B cell (primary cell): ENCODE results near the gene TSEN2. TPM values are rescaled to one million over a fixed set of nuclear protein-coding genes. Genes with fewer than 3 reads are reported as not detected.

ENCODE experiments used
- ATAC-seq: fragments of 200-7000 bp; cut with Tn5 transposase; one replicate; pipeline ENCODE4 v1.10.0; 2021; ENCODE audit warnings: low read depth, mild to moderate bottlenecking, moderate number of reproducible peaks, moderate library complexity
- CTCF ChIA-PET: fragments of 350-600 bp; sonication (Branson Sonifier 250); formaldehyde crosslinking; loops from one replicate; lab custom pipeline; 2021; ENCODE audit warnings: antibody characterized with exemption, inconsistent platforms; lab: Charles Lee
- POLR2A ChIA-PET: fragments of 350-600 bp; sonication (Branson Sonifier 250); formaldehyde crosslinking; loops from one replicate; lab custom pipeline; 2021; ENCODE audit warnings: antibody characterized with exemption; lab: Charles Lee
- DNase-seq: peaks from one replicate; pipeline ENCODE4 v3.0.0; 2013
- H2AFZ ChIP-seq: 2 replicates; pipeline ENCODE4 v1.6.1; 2012; ENCODE audit warnings: mild to moderate bottlenecking, low read depth, low read length; ENCODE audit not compliant: insufficient read depth, poor library complexity, severe bottlenecking
- H3K27ac ChIP-seq, 2 donors: 1 replicate in 1 of 2; 2 replicates in 1 of 2; pipeline ENCODE4 v1.5.1; 2012 to 2013; ENCODE audit warnings: low read length in 2 of 2, mild to moderate bottlenecking in 2 of 2, moderate library complexity in 1 of 2
- H3K27me3 ChIP-seq, 4 experiments: fragments of 200-600 bp in 1 of 4; sonication (generic) in 1 of 4; replicated peaks in 1 of 4; 1 replicate in 2 of 4; 2 replicates in 2 of 4; pipeline versions ENCODE4 v1.6.1 to v1.7.0; 2013 to 2016; ENCODE audit warnings: low read length in 3 of 4, mild to moderate bottlenecking in 2 of 4, mixed read lengths in 1 of 4, moderate library complexity in 1 of 4; ENCODE audit not compliant: insufficient read depth in 4 of 4, control insufficient read depth in 3 of 4; ENCODE audit errors: control extremely low read depth in 1 of 4
- H3K36me3 ChIP-seq, 2 experiments: replicated peaks in 1 of 2; 1 replicate in 1 of 2; 2 replicates in 1 of 2; pipeline versions ENCODE4 v1.6.1 to v1.7.1; 2013; ENCODE audit warnings: low read length in 1 of 2; ENCODE audit not compliant: insufficient read depth in 2 of 2, control insufficient read depth in 1 of 2; ENCODE audit errors: control extremely low read depth in 1 of 2, extremely low read depth in 1 of 2
- H3K4me1 ChIP-seq, 2 donors: fragments of 200-600 bp in 1 of 2; sonication (generic) in 1 of 2; 1 replicate in 1 of 2; 2 replicates in 1 of 2; pipeline versions ENCODE4 v1.5.1 to v1.6.1; 2013 to 2017; ENCODE audit warnings: low read length in 2 of 2; ENCODE audit not compliant: control insufficient read depth in 2 of 2, insufficient read depth in 2 of 2
- H3K4me2 ChIP-seq: replicated peaks from 2 replicates; pipeline ENCODE3; 2012; ENCODE audit warnings: mild to moderate bottlenecking, low read depth, low read length; ENCODE audit not compliant: poor library complexity, severe bottlenecking
- H3K4me3 ChIP-seq, 5 experiments: fragments of 200-600 bp in 1 of 5; sonication (generic) in 1 of 5; 1 replicate in 3 of 5; 2 replicates in 2 of 5; pipeline versions ENCODE4 v1.5.1 to v1.7.0; 2011 to 2016; ENCODE audit warnings: low read length in 4 of 5, mild to moderate bottlenecking in 4 of 5, low read depth in 2 of 5, control low read depth in 1 of 5, moderate library complexity in 1 of 5; ENCODE audit not compliant: insufficient read depth in 1 of 5; ENCODE audit errors: control extremely low read depth in 1 of 5, extremely low read depth in 1 of 5
- H3K79me2 ChIP-seq: fragments of 200-600 bp; sonication (generic); one replicate; pipeline ENCODE4 v1.6.0; 2016; ENCODE audit warnings: low read length; ENCODE audit not compliant: control insufficient read depth, insufficient read depth
- H3K9ac ChIP-seq: fragments of 200-600 bp; sonication (generic); 2 replicates; pipeline ENCODE4 v1.6.1; 2017; ENCODE audit warnings: mild to moderate bottlenecking, low read length, moderate library complexity
- H3K9me3 ChIP-seq, 3 donors: one replicate each; pipeline versions ENCODE4 v1.6.1 to v1.7.1; 2013; ENCODE audit warnings: low read length in 2 of 3; ENCODE audit not compliant: control insufficient read depth in 2 of 3, insufficient read depth in 1 of 3; ENCODE audit errors: control extremely low read depth in 1 of 3
- H4K20me1 ChIP-seq: 2 replicates; pipeline ENCODE4 v1.6.0; 2012; ENCODE audit warnings: mild to moderate bottlenecking, low read length; ENCODE audit not compliant: insufficient read depth, control insufficient read depth, poor library complexity, severe bottlenecking
- H3K27ac Mint-ChIP-seq: one replicate; pipeline ENCODE4 v1.8.0; 2021; ENCODE audit warnings: mixed read lengths
- H3K27me3 Mint-ChIP-seq: one replicate; pipeline ENCODE4 v1.8.0; 2021; ENCODE audit warnings: mixed read lengths
- H3K4me1 Mint-ChIP-seq: one replicate; pipeline ENCODE4 v1.8.0; 2021; ENCODE audit warnings: mixed read lengths
- H3K4me3 Mint-ChIP-seq: one replicate; pipeline ENCODE4 v1.8.0; 2021; ENCODE audit warnings: mixed read lengths
- H3K9me3 Mint-ChIP-seq: one replicate; pipeline ENCODE4 v1.8.0; 2022; ENCODE audit warnings: mixed read lengths; ENCODE audit not compliant: insufficient read depth
- CTCF ChIP-seq: fragments of 200-600 bp; IDR thresholded peaks from one replicate; pipeline ENCODE4 v1.8.0; 2022; ENCODE audit warnings: antibody characterized with exemption, mild to moderate bottlenecking
- EZH2 ChIP-seq: IDR thresholded peaks from 2 replicates; pipeline ENCODE4 v1.6.1; 2012; ENCODE audit warnings: borderline replicate concordance, low read depth, mild to moderate bottlenecking, moderate library complexity, low read length; ENCODE audit not compliant: insufficient read depth, poor library complexity, severe bottlenecking
- WGBS: methylation state at CpG from one replicate; pipeline ENCODE4 v1.1.5; 2013; ENCODE audit warnings: missing lambda C conversion rate; ENCODE audit not compliant: insufficient coverage; 5-methylcytosine and 5-hydroxymethylcytosine counted together
- intact Hi-C: fragments of 100-400 bp; cut with micrococcal nuclease; formaldehyde crosslinking; loops from one replicate; pipeline ENCODE4 v1.10.0; 2022
- polyA plus RNA-seq: library from polyadenylated mRNA; depleted of rRNA; stranded (reverse); fragments of >200 nt; gene quantifications from 2 replicates; pipeline ENCODE4 v1.2.3, GENCODE V29; 2012
- total RNA-seq, 2 donors: library from RNA; stranded (reverse); fragments of 120-200 nt in 1 of 2; gene quantifications; 1 replicate in 1 of 2; 2 replicates in 1 of 2; pipeline versions ENCODE4 v1.2.3 to v1.2.4, GENCODE V29; 2013 to 2022

The TSEN2 gene
- total and polyA plus RNA-seq, 2 donors (not counting 1 experiment from before 2014, with no cell fraction given): 13.4 to 17.6 TPM

- Mint-ChIP-seq H3K4me3 (no peak overlapping the region), H3K27ac (no peak overlapping the region), H3K9me3 (peaks cover 7% of the 10 kb centered on the region), H3K27me3 (no peaks in the 10 kb centered on the region), H3K4me1 (peaks cover 11% of the 10 kb centered on the region)
- Histone ChIP-seq H3K9ac (no peak overlapping the region), H3K79me2 (peaks cover 66% of the 10 kb centered on the region), H3K27me3 (no peaks in the 10 kb centered on the region), H3K36me3 (peaks cover 13 to 28% of the 10 kb centered on the region in 2 experiments), H3K27ac (no peak overlapping the region), H4K20me1 (peaks cover 20% of the 10 kb centered on the region), H3K9me3 (peaks cover 0 to 19% (median 7%) of the 10 kb centered on the region in 3 donors), H3K4me2 (no peak overlapping the region), H3K4me1 (peaks cover 0 to 4% of the 10 kb centered on the region in 2 donors), H3K4me3 (no peak overlapping the region), H2AFZ (no peak overlapping the region)
- POLR2A ChIA-PET: no interaction called here
- ATAC-seq (no peak), DNase-seq (no peak)
- CTCF ChIA-PET: interaction anchor here (1.2 kb wide), 1 partner anchor 11 kb away, joined by 3 read pairs; no protein-coding TSS in a partner anchor
- intact Hi-C loops: no loop called here
- no peak for TF ChIP-seq CTCF
- TF ChIP-seq EZH2: no peak
These were observed 82.7 kb downstream of the TSEN2 start for GRCh38 chr3:12566976-12567375.

GRCh38 chr3:12568747-12569146 lies 84.5 kb downstream of the TSEN2 start:
- TF ChIP-seq CTCF (no peak), EZH2 (no peak)
- Histone ChIP-seq H3K4me3 (no peak overlapping the region), H4K20me1 (peaks cover 17% of the 10 kb centered on the region), H3K27me3 (no peaks in the 10 kb centered on the region), H3K9ac (no peak overlapping the region), H3K4me2 (no peak overlapping the region), H3K27ac (no peak overlapping the region), H3K36me3 (peaks cover 18 to 43% of the 10 kb centered on the region in 2 experiments), H2AFZ (no peak overlapping the region), H3K9me3 (peaks cover 0 to 19% (median 7%) of the 10 kb centered on the region in 3 donors), H3K4me1 (peaks cover 0 to 4% of the 10 kb centered on the region in 2 donors), H3K79me2 (peaks cover 50% of the 10 kb centered on the region)
- WGBS: 86% methylated on average over 1 of the region's 3 CpGs
- ATAC-seq (no peak), DNase-seq (no peak)
- Mint-ChIP-seq H3K4me3 (no peak overlapping the region), H3K27ac (no peak overlapping the region), H3K9me3 (peaks cover 7% of the 10 kb centered on the region), H3K4me1 (peaks cover 11% of the 10 kb centered on the region), H3K27me3 (no peaks in the 10 kb centered on the region)
- POLR2A ChIA-PET: no interaction called here
- CTCF ChIA-PET: no interaction called here
- intact Hi-C loops: no loop called here
